Tibial nerve (tissue), 4 donors: ENCODE data around the gene AZIN2.

Experiments used
- EP300 ChIP-seq, 2 donors: sonication (generic); formaldehyde crosslinking; IDR thresholded peaks; one replicate each; pipeline ENCODE4 v1.6.1; 2017; ENCODE audit warnings: antibody characterized with exemption in 2 of 2, mild to moderate bottlenecking in 1 of 2
- TF ChIP-seq, protein P1 (sequence below), 5 experiments: fragments of 200-600 bp in 3 of 5; fragments of 450-650 bp in 2 of 5; sonication (generic) in 3 of 5; IDR thresholded peaks; one replicate each; pipeline ENCODE4 v1.5.1; 2016 to 2019; ENCODE audit warnings: antibody characterized with exemption in 5 of 5, mild to moderate bottlenecking in 3 of 5, moderate library complexity in 2 of 5

DNA sequence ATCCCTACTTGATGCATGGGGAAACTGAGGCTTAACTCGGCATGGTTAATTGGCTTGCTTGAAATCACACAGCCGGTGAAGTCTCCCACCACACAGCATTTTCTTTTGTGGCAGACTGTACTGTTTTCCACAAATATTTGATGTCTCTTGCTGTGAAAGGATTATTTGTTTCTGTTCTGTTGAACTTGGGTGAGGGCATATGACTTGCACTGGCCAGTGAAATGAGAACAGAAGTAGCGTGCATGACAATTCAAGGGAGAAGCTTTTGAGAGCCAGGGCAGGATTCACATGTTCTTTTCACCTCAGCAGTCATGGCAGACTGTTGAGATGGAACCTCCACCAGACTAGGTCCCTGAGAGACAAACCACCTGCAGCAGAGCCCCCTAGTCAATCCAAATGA lies 32.5 kb upstream of the AZIN2 start:
- TF ChIP-seq EP300 (IDR thresholded peaks at IDR 0.05) = no peak
- TF ChIP-seq, protein P1, sequence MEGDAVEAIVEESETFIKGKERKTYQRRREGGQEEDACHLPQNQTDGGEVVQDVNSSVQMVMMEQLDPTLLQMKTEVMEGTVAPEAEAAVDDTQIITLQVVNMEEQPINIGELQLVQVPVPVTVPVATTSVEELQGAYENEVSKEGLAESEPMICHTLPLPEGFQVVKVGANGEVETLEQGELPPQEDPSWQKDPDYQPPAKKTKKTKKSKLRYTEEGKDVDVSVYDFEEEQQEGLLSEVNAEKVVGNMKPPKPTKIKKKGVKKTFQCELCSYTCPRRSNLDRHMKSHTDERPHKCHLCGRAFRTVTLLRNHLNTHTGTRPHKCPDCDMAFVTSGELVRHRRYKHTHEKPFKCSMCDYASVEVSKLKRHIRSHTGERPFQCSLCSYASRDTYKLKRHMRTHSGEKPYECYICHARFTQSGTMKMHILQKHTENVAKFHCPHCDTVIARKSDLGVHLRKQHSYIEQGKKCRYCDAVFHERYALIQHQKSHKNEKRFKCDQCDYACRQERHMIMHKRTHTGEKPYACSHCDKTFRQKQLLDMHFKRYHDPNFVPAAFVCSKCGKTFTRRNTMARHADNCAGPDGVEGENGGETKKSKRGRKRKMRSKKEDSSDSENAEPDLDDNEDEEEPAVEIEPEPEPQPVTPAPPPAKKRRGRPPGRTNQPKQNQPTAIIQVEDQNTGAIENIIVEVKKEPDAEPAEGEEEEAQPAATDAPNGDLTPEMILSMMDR (IDR thresholded peaks at IDR 0.05) = no peak
